HCT116 (cell line): ENCODE data around the gene DEFB124. TPM values are rescaled to one million over a fixed set of nuclear protein-coding genes. Genes with fewer than 3 reads are reported as not detected.

Experiments
- ATAC-seq: fragments of 200-7000 bp; cut with Tn5 transposase; 2 replicates; pipeline ENCODE4 v1.9.1; 2020; ENCODE audit warnings: mild to moderate bottlenecking, moderate library complexity
- BruUV-seq: library from RNA; stranded (reverse); fragments of 400-500 nt; replicated peaks from 2 replicates; lab custom pipeline; 2021; lab: Mats Ljungman, UMichigan
- CTCF ChIA-PET: fragments of 300-600 bp; sonication (Branson Sonifier 250); formaldehyde crosslinking; loops from one replicate; lab custom pipeline; 2021; ENCODE audit warnings: antibody characterized with exemption; lab: Charles Lee
- POLR2A ChIA-PET: fragments of 300-600, 350-600 bp; sonication (Branson Sonifier 250); formaldehyde crosslinking; loops from one replicate; lab custom pipeline; 2021; ENCODE audit warnings: antibody characterized with exemption; lab: Charles Lee
- RAD21 ChIA-PET, 2 experiments: fragments of 300-600 bp; sonication (Branson Sonifier 250); formaldehyde crosslinking; loops; one replicate each; lab custom pipeline; 2023; ENCODE audit warnings: low total read pairs in 2 of 2; ENCODE audit not compliant: uncharacterized antibody in 2 of 2, unreplicated experiment in 2 of 2, low non-redundant PET in 1 of 2; lab: Charles Lee
- DNase-seq: peaks from one replicate; pipeline ENCODE4 v3.0.0-alpha.2; 2010; ENCODE audit warnings: low read depth, low spot score
- H2AFZ ChIP-seq: fragments of 200-600 bp; shearing (Covaris generic), sonication (generic); 2 replicates; pipeline ENCODE4 v1.6.1; 2017; ENCODE audit warnings: low read depth, mixed run types, mixed read lengths, antibody characterized with exemption, low read length; ENCODE audit not compliant: poor library complexity, severe bottlenecking
- H3K27ac ChIP-seq: 2 replicates; pipeline ENCODE4 v1.5.1; 2012; ENCODE audit warnings: low read depth, low read length
- H3K27me3 ChIP-seq: fragments of 200-600 bp; sonication (generic); 2 replicates; pipeline ENCODE4 v1.6.1; 2016; ENCODE audit warnings: mixed run types, low read length, mixed read lengths; ENCODE audit not compliant: insufficient read depth
- H3K36me3 ChIP-seq, 2 experiments: fragments of 200-500 bp in 1 of 2; fragments of 200-600 bp in 1 of 2; sonication (Bioruptor generic) in 1 of 2; sonication (generic) in 1 of 2; 2 replicates each; pipeline versions ENCODE4 v1.5.1 to v1.6.1; 2014 to 2016; ENCODE audit warnings: low read length in 2 of 2, inconsistent platforms in 1 of 2, mixed read lengths in 1 of 2, mixed run types in 1 of 2; ENCODE audit not compliant: insufficient read depth in 2 of 2, control insufficient read depth in 1 of 2
- H3K4me1 ChIP-seq, 2 experiments: fragments of 200-600 bp in 1 of 2; sonication (generic) in 1 of 2; 2 replicates each; pipeline versions ENCODE4 v1.5.1 to v1.6.1; 2012 to 2017; ENCODE audit warnings: low read length in 2 of 2, inconsistent platforms in 1 of 2, mild to moderate bottlenecking in 1 of 2, mixed read lengths in 1 of 2, mixed run types in 1 of 2, moderate library complexity in 1 of 2; ENCODE audit not compliant: insufficient read depth in 2 of 2, control insufficient read depth in 1 of 2
- H3K4me2 ChIP-seq: fragments of 200-600 bp; sonication (generic); 2 replicates; pipeline ENCODE4 v1.6.1; 2017; ENCODE audit warnings: mixed run types, low read length, mixed read lengths
- H3K4me3 ChIP-seq, 2 experiments: fragments of 200-600 bp in 1 of 2; sonication (generic) in 1 of 2; replicated peaks in 1 of 2; 2 replicates each; pipeline ENCODE4 v1.5.1; 2011 to 2016; ENCODE audit warnings: low read length in 2 of 2, control low read depth in 1 of 2, low read depth in 1 of 2, mild to moderate bottlenecking in 1 of 2, mixed read lengths in 1 of 2, mixed run types in 1 of 2
- H3K79me2 ChIP-seq: fragments of 200-600 bp; sonication (generic); 2 replicates; pipeline ENCODE4 v1.6.1; 2017; ENCODE audit warnings: mild to moderate bottlenecking, mixed run types, low read length, moderate library complexity, mixed read lengths; ENCODE audit not compliant: insufficient read depth
- H3K9ac ChIP-seq: fragments of 200-600 bp; sonication (generic); 2 replicates; pipeline ENCODE4 v1.6.1; 2016; ENCODE audit warnings: low read length, mixed read lengths
- H3K9me2 ChIP-seq: fragments of 200-600 bp; sonication (generic), shearing (Covaris generic); 2 replicates; pipeline ENCODE4 v1.6.1; 2017; ENCODE audit warnings: mixed run types, mild to moderate bottlenecking, moderate library complexity; ENCODE audit not compliant: insufficient read depth
- H3K9me3 ChIP-seq, 2 experiments: fragments of 200-500 bp in 1 of 2; fragments of 200-600 bp in 1 of 2; sonication (Bioruptor generic) in 1 of 2; sonication (generic) in 1 of 2; 2 replicates each; pipeline ENCODE4 v1.6.1; 2014 to 2017; ENCODE audit warnings: low read length in 2 of 2, mixed read lengths in 2 of 2, inconsistent platforms in 1 of 2, low read depth in 1 of 2, mild to moderate bottlenecking in 1 of 2, mixed run types in 1 of 2, moderate library complexity in 1 of 2; ENCODE audit not compliant: control insufficient read depth in 1 of 2, insufficient read depth in 1 of 2
- H4K20me1 ChIP-seq: fragments of 200-600 bp; sonication (generic), shearing (Covaris generic); 2 replicates; pipeline ENCODE4 v1.6.1; 2017; ENCODE audit warnings: mixed run types, mild to moderate bottlenecking, moderate library complexity; ENCODE audit not compliant: insufficient read depth
- CBX3 ChIP-seq: IDR thresholded peaks from 2 replicates; pipeline ENCODE4 v1.6.1; 2012; ENCODE audit warnings: low read depth
- EGR1 ChIP-seq: IDR thresholded peaks from 2 replicates; pipeline ENCODE4 v1.6.1; 2012; ENCODE audit warnings: low read depth
- EZH2phosphoT487 ChIP-seq: fragments of 200-600 bp; IDR thresholded peaks from 2 replicates; pipeline ENCODE4 v1.6.1; 2018; ENCODE audit warnings: antibody characterized with exemption, borderline replicate concordance
- FOSL1 ChIP-seq: IDR thresholded peaks from 2 replicates; pipeline ENCODE4 v1.6.1; 2012; ENCODE audit warnings: low read depth
- JUND ChIP-seq: IDR thresholded peaks from 2 replicates; pipeline ENCODE4 v1.6.1; 2012
- POLR2A ChIP-seq: IDR thresholded peaks from 2 replicates; pipeline ENCODE4 v1.7.0; 2011; ENCODE audit warnings: borderline replicate concordance; ENCODE audit not compliant: insufficient read depth, insufficient read length; ENCODE audit errors: extremely low read depth
- RAD21 ChIP-seq: IDR thresholded peaks from 2 replicates; pipeline ENCODE4 v1.6.1; 2012; ENCODE audit warnings: low read depth, mild to moderate bottlenecking
- SRF ChIP-seq: IDR thresholded peaks from 2 replicates; pipeline ENCODE4 v1.6.1; 2012; ENCODE audit warnings: low read depth
- intact Hi-C: fragments of 100-400 bp; cut with micrococcal nuclease; formaldehyde crosslinking; loops from 2 replicates; pipeline ENCODE4 v1.10.0; 2022
- total RNA-seq: library from RNA; stranded (reverse); gene quantifications from one replicate; pipeline ENCODE4 v1.2.1, GENCODE V29; 2021; ENCODE audit not compliant: unreplicated experiment

Gene DEFB124
- total RNA-seq, 1 experiment from 2014 or later: not detected

DNA sequence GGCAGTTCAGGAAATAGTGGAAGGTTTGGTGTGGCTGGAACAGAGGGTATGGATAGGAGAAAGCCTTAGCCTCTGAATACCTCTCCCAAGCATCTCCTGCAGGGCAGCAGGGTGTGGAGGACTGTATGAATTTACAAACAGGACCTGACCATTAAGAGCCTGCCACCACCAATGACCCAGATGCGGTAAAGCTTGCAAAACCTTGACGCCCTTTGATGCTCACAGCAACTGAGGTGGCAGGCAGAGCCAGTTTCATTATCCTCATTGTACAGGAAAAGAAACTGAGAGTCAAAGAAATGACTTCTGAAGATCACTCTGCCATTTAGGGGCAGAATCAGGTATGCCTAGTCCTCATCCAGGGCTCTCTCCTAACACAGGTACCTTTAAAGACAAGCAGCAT, 41.7 kb upstream of the DEFB124 start:
- intact Hi-C loops: no loop called here
- BruUV-seq: no TSS peak
- RAD21 ChIA-PET: no interaction called here
- TF ChIP-seq POLR2A: no peak
- Histone ChIP-seq H3K4me3 (no peak overlapping the region), H3K36me3 (peaks cover 14 to 23% of the 10 kb centered on the region in 2 experiments; a peak in 2 of 4 replicates), H3K9me3 (no peaks in the 10 kb centered on the region), H3K79me2 (peaks cover 74% of the 10 kb centered on the region), H3K9ac (0 out of 2 replicates have a peak overlapping the region, but pooled peaks have one; percentile 96), H3K4me1 (peaks cover 18 to 33% of the 10 kb centered on the region in 2 experiments), H3K27me3 (no peaks in the 10 kb centered on the region), H3K4me2 (peak overlapping the region; percentile 98), H3K27ac (peak overlapping the region; percentile 72; the same call in 1 of the 2 replicates), H2AFZ (no peak overlapping the region), H3K9me2 (no peaks in the 10 kb centered on the region), H4K20me1 (no peaks in the 10 kb centered on the region)
- ATAC-seq (no peak), DNase-seq (no peak)
- POLR2A ChIA-PET: no interaction called here
- CTCF ChIA-PET: no interaction called here

- no peak for DNase-seq
- RAD21 ChIA-PET: no interaction called here
- H3K4me1 ChIP-seq: peaks cover 18 to 33% of the 10 kb centered on the region in 2 experiments
- BruUV-seq: TSS peak; percentile 47
- H3K27ac ChIP-seq: peak overlapping the region; percentile 72; the same call in 1 of the 2 replicates
- H3K27me3 ChIP-seq: no peaks in the 10 kb centered on the region
- H3K9me2 ChIP-seq: no peaks in the 10 kb centered on the region
- POLR2A ChIA-PET: no interaction called here
- H4K20me1 ChIP-seq: no peaks in the 10 kb centered on the region
- H2AFZ ChIP-seq: no peak overlapping the region
- intact Hi-C loops: no loop called here
- CTCF ChIA-PET: no interaction called here
- H3K9ac ChIP-seq: peak overlapping the region; percentile 96
- no peaks in the 10 kb centered on the region for H3K9me3 ChIP-seq
- peak overlapping the region; percentile 98 for H3K4me2 ChIP-seq
- peak overlapping the region; percentile 97 to 99; a peak in 3 of 4 replicates for H3K4me3 ChIP-seq
- peaks cover 11 to 22% of the 10 kb centered on the region in 2 experiments; a peak in 2 of 4 replicates for H3K36me3 ChIP-seq
- H3K79me2 ChIP-seq: peaks cover 69% of the 10 kb centered on the region
- ATAC-seq: no peak
- no peak for TF ChIP-seq CBX3
- TF ChIP-seq EGR1: no peak
- no peak for TF ChIP-seq JUND
- TF ChIP-seq EZH2phosphoT487: no peak
- TF ChIP-seq SRF: no peak
- TF ChIP-seq FOSL1: no peak
- no peak for TF ChIP-seq RAD21
These were observed 41.2 kb upstream of the DEFB124 start for GRCh38 chr20:31516166-31516565.
